ENCODE results near the gene FBXW5. TPM values are rescaled to one million over a fixed set of nuclear protein-coding genes. Genes with fewer than 3 reads are reported as not detected.

FBXW5 gene
- total RNA-seq, 3 donors from 2014 or later: 103 to 183 (median 126) TPM

- H3K4me1 ChIP-seq: no peaks in the 10 kb centered on the region
Observed at GRCh38 chr9:136961279-136962065, 16.9 kb upstream of the FBXW5 start.

GRCh38 chr9:136960938-136961275, 16.4 kb upstream of the FBXW5 start:
- Histone ChIP-seq H3K27ac (no peak overlapping the region), H3K4me3 (no peak overlapping the region)
- intact Hi-C loops (cut with DNase I; ENCODE audit: low total_unique reads): loop anchor here (1.0 kb wide), 1 partner anchor 42 kb away; no protein-coding TSS in a partner anchor

More at GRCh38 chr9:136961279-136962065, 16.9 kb upstream of the FBXW5 start:
- TF ChIP-seq CTCF (IDR thresholded peaks at IDR 0.05) (no peak), POLR2A (IDR thresholded peaks at IDR 0.05) (no peak)
- no peak for DNase-seq (ENCODE audit: low spot score in 2 of 2)
- Histone ChIP-seq H3K27me3 (no peaks in the 10 kb centered on the region), H3K36me3 (no peaks in the 10 kb centered on the region), H3K27ac (peak overlapping the region in 1 of 2 donors; percentile 43), H3K4me3 (no peak overlapping the region), H3K9me3 (no peaks in the 10 kb centered on the region)
- intact Hi-C loops (cut with DNase I; ENCODE audit: low total_unique reads): loop anchor here (1.0 kb wide), 1 partner anchor 42 kb away; no protein-coding TSS in a partner anchor

GRCh38 chr9:136960212-136960937, 15.8 kb upstream of the FBXW5 start:
- Histone ChIP-seq H3K9me3 (no peaks in the 10 kb centered on the region), H3K4me3 (no peak overlapping the region), H3K27me3 (no peaks in the 10 kb centered on the region), H3K27ac (no peak overlapping the region), H3K4me1 (no peaks in the 10 kb centered on the region), H3K36me3 (no peaks in the 10 kb centered on the region)
- no peak for DNase-seq (ENCODE audit: low spot score in 2 of 2)
- intact Hi-C loops (cut with DNase I; ENCODE audit: low total_unique reads): no loop called here
- no peak for TF ChIP-seq POLR2AphosphoS5 (IDR thresholded peaks at IDR 0.05)
- TF ChIP-seq POLR2A (IDR thresholded peaks at IDR 0.05): no peak
- no peak for TF ChIP-seq CTCF (IDR thresholded peaks at IDR 0.05)

More at GRCh38 chr9:136960938-136961275, 16.4 kb upstream of the FBXW5 start:
- no peaks in the 10 kb centered on the region for H3K36me3 ChIP-seq
- H3K27me3 ChIP-seq: no peaks in the 10 kb centered on the region
- no peak for DNase-seq (ENCODE audit: low spot score in 2 of 2)
- no peaks in the 10 kb centered on the region for H3K4me1 ChIP-seq
- H3K9me3 ChIP-seq: no peaks in the 10 kb centered on the region
- TF ChIP-seq CTCF (IDR thresholded peaks at IDR 0.05) (no peak), POLR2AphosphoS5 (IDR thresholded peaks at IDR 0.05) (no peak), POLR2A (IDR thresholded peaks at IDR 0.05) (no peak)

- TF ChIP-seq POLR2A (IDR thresholded peaks at IDR 0.05) (no peak), POLR2AphosphoS5 (IDR thresholded peaks at IDR 0.05) (no peak), CTCF (IDR thresholded peaks at IDR 0.05) (no peak)
- no peak for DNase-seq (ENCODE audit: low spot score in 2 of 2)
- H3K4me3 ChIP-seq: no peak overlapping the region
- H3K27ac ChIP-seq: no peak overlapping the region
- no peaks in the 10 kb centered on the region for H3K27me3 ChIP-seq
- intact Hi-C loops (cut with DNase I; ENCODE audit: low total_unique reads): no loop called here
- H3K36me3 ChIP-seq: no peaks in the 10 kb centered on the region
- H3K4me1 ChIP-seq: no peaks in the 10 kb centered on the region
- H3K9me3 ChIP-seq: no peaks in the 10 kb centered on the region
Observed at GRCh38 chr9:136958898-136959850, 14.6 kb upstream of the FBXW5 start.

Measured in breast epithelium (tissue), 4 donors.